Esophagus muscularis mucosa (tissue), 4 donors: Measurements from ENCODE around the gene METTL26.

Experiments
- EP300 ChIP-seq: sonication (generic); formaldehyde crosslinking; IDR thresholded peaks from one replicate; pipeline ENCODE4 v1.6.1; 2017; ENCODE audit warnings: antibody characterized with exemption
- POLR2A ChIP-seq: fragments of 450-650 bp; IDR thresholded peaks from one replicate; pipeline ENCODE4 v1.6.1; 2017; ENCODE audit warnings: antibody characterized with exemption, moderate library complexity, mild to moderate bottlenecking, low read depth
- POLR2AphosphoS5 ChIP-seq, 2 donors: sonication (generic); formaldehyde crosslinking; IDR thresholded peaks; one replicate each; pipeline ENCODE4 v1.6.1; 2017; ENCODE audit warnings: antibody characterized with exemption in 2 of 2
- TF ChIP-seq, protein P1 (sequence below), 3 experiments: fragments of 200-600 bp in 2 of 3; fragments of 450-650 bp in 1 of 3; sonication (generic) in 2 of 3; IDR thresholded peaks; one replicate each; pipeline ENCODE4 v1.5.1; 2017 to 2019; ENCODE audit warnings: antibody characterized with exemption in 3 of 3, mild to moderate bottlenecking in 2 of 3, moderate library complexity in 1 of 3

DNA sequence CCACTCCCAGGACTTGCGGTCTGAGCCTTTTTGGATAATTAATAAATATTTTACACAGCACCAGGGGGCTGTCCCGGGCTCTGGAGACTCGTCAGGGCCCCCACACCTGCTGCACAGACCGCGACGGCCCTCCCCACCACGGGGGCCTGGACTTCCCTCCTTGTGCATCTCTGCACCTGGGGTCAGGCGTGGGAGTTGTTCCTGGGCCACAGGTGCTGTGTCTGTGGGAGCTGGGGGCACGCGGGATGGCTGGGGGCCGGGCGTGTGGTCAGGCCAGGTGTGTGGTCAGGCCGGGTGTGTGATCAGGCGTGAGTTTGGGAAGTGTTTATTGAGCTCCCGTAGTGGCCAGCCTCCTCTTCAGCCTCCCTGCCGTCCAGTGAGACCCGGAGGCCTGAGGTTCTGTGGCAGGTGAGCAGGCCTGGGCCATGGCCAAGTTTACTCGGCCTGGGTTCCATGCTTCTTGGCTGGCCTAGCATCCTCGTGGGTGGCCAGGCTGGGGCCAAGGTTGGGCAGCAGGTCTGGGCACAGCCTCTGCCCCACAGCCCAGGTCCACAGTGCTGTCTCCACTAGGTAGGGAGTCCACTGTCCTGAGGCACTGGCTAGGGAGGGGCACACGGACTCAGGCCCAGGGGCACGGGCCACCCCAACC is 42.2 kb upstream of the METTL26 start:
- TF ChIP-seq, protein P1, sequence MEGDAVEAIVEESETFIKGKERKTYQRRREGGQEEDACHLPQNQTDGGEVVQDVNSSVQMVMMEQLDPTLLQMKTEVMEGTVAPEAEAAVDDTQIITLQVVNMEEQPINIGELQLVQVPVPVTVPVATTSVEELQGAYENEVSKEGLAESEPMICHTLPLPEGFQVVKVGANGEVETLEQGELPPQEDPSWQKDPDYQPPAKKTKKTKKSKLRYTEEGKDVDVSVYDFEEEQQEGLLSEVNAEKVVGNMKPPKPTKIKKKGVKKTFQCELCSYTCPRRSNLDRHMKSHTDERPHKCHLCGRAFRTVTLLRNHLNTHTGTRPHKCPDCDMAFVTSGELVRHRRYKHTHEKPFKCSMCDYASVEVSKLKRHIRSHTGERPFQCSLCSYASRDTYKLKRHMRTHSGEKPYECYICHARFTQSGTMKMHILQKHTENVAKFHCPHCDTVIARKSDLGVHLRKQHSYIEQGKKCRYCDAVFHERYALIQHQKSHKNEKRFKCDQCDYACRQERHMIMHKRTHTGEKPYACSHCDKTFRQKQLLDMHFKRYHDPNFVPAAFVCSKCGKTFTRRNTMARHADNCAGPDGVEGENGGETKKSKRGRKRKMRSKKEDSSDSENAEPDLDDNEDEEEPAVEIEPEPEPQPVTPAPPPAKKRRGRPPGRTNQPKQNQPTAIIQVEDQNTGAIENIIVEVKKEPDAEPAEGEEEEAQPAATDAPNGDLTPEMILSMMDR (IDR thresholded peaks at IDR 0.05) = no peak
- no peak for TF ChIP-seq POLR2AphosphoS5 (IDR thresholded peaks at IDR 0.05)
- no peak for TF ChIP-seq POLR2A
- no peak for TF ChIP-seq EP300
